HL-60 (cell line): ENCODE measurements around the gene KLK7.

Source experiments
- POLR2AphosphoS5 ChIP-seq: IDR thresholded peaks from 2 replicates; pipeline ENCODE4 v1.6.1; 2012; ENCODE audit warnings: low read depth
- TF ChIP-seq, protein P1 (sequence below): IDR thresholded peaks from one replicate; pipeline ENCODE4 v1.5.1; 2011; ENCODE audit warnings: low read length, control low read depth, inconsistent platforms; ENCODE audit not compliant: insufficient read depth

DNA sequence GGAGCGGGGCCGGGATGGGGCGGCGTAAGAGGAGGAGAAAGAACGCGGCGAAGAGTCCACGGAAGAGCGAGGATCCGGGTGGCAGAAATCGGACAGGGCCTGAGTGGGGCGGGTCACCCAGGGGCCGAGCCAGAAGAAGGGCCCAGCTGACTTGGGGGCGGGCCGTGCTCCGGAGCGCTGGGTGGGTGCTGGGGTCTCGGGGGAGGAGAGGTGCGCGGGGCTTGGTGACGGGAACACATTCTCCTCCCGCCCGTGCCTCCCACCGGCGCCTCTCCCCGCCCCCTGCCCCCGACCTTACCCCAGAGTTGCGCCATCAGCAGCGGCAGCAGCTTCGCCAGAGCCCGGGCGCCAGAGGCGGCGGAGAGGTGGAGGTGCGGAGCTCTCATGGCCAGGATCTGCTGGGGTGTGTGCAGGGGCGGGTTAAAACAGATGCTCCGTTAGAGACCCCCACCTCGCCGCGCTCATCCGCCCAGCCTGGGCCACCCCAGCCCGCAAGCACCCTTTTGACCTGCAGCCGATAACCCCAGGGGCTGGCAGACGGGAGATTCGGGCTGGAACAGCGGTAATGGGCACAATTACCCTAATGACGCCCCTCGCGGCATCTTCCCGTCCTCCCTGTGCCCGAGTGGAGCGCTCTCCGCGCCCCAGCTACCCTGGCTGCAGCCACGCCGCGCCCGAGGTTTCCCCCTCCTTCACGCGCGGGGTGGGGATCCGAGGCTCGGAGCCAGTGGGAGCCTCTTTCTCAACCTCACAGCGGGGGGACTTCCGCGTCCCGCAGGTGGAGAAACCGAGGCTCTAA lies 35.2 kb upstream of the KLK7 start:
- TF ChIP-seq, protein P1, sequence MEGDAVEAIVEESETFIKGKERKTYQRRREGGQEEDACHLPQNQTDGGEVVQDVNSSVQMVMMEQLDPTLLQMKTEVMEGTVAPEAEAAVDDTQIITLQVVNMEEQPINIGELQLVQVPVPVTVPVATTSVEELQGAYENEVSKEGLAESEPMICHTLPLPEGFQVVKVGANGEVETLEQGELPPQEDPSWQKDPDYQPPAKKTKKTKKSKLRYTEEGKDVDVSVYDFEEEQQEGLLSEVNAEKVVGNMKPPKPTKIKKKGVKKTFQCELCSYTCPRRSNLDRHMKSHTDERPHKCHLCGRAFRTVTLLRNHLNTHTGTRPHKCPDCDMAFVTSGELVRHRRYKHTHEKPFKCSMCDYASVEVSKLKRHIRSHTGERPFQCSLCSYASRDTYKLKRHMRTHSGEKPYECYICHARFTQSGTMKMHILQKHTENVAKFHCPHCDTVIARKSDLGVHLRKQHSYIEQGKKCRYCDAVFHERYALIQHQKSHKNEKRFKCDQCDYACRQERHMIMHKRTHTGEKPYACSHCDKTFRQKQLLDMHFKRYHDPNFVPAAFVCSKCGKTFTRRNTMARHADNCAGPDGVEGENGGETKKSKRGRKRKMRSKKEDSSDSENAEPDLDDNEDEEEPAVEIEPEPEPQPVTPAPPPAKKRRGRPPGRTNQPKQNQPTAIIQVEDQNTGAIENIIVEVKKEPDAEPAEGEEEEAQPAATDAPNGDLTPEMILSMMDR, result no peak
- no peak for TF ChIP-seq POLR2AphosphoS5
